HepG2 (cell line): ENCODE data around the gene CACNB4. TPM values are rescaled to one million over a fixed set of nuclear protein-coding genes. Genes with fewer than 3 reads are reported as not detected.

ENCODE experiments used
- ARHGAP35 ChIP-seq: sonication (generic); formaldehyde crosslinking; IDR thresholded peaks from 2 replicates; pipeline ENCODE4 v1.9.0; 2022; ENCODE audit warnings: mild to moderate bottlenecking, inconsistent platforms, moderate library complexity, missing genetic modification reagents, borderline replicate concordance
- FOXO1 ChIP-seq: sonication (generic); formaldehyde crosslinking; IDR thresholded peaks from 2 replicates; pipeline ENCODE4 v1.4.0; 2020; ENCODE audit warnings: missing genetic modification reagents
- HMG20A ChIP-seq: IDR thresholded peaks from 2 replicates; pipeline ENCODE4 v1.6.1; 2016; ENCODE audit warnings: borderline replicate concordance
- HNRNPL ChIP-seq: fragments of 200-400 bp; formaldehyde crosslinking; IDR thresholded peaks from 2 replicates; pipeline ENCODE4 v1.6.1; 2017; ENCODE audit warnings: mild to moderate bottlenecking, low read depth, low read length
- JUNB ChIP-seq: sonication (generic); formaldehyde crosslinking; IDR thresholded peaks from 2 replicates; pipeline ENCODE4 v1.8.0; 2022; ENCODE audit warnings: missing genetic modification reagents, mild to moderate bottlenecking, borderline replicate concordance
- MEIS2 ChIP-seq: sonication (generic); formaldehyde crosslinking; IDR thresholded peaks from 2 replicates; pipeline ENCODE4 v1.9.0; 2021; ENCODE audit warnings: mild to moderate bottlenecking, missing genetic modification reagents
- NFIB ChIP-seq: sonication (generic); formaldehyde crosslinking; IDR thresholded peaks from 2 replicates; pipeline ENCODE4 v1.9.0; 2021; ENCODE audit warnings: missing genetic modification reagents, mild to moderate bottlenecking, borderline replicate concordance
- PITX1 ChIP-seq: sonication (generic); formaldehyde crosslinking; IDR thresholded peaks from 2 replicates; pipeline ENCODE4 v1.5.1; 2020; ENCODE audit warnings: mild to moderate bottlenecking, missing genetic modification reagents
- THYN1 ChIP-seq: sonication (generic); formaldehyde crosslinking; IDR thresholded peaks from 2 replicates; pipeline ENCODE4 v1.8.1; 2023; ENCODE audit warnings: low read depth, mild to moderate bottlenecking, moderate library complexity, missing genetic modification reagents, borderline replicate concordance
- YY1 ChIP-seq: IDR thresholded peaks from 2 replicates; pipeline ENCODE4 v1.6.1; 2011; ENCODE audit warnings: low read length, low read depth, moderate library complexity, mild to moderate bottlenecking; ENCODE audit not compliant: insufficient read depth, insufficient replicate concordance
- ZBTB7B ChIP-seq: sonication (generic); formaldehyde crosslinking; IDR thresholded peaks from 2 replicates; pipeline ENCODE4 v1.4.0; 2020; ENCODE audit warnings: missing genetic modification reagents
- ZNF263 ChIP-seq: sonication (generic); formaldehyde crosslinking; IDR thresholded peaks from 2 replicates; pipeline ENCODE4 v1.4.0; 2020; ENCODE audit warnings: missing genetic modification reagents
- ZNF672 ChIP-seq: sonication (generic); formaldehyde crosslinking; IDR thresholded peaks from 2 replicates; pipeline ENCODE4 v1.8.1; 2022; ENCODE audit warnings: missing genetic modification reagents
- ZNF788 ChIP-seq: sonication (generic); formaldehyde crosslinking; IDR thresholded peaks from 2 replicates; pipeline ENCODE4 v1.5.0; 2020; ENCODE audit warnings: mild to moderate bottlenecking, missing genetic modification reagents, borderline replicate concordance
- polyA plus RNA-seq, 8 experiments: library from polyadenylated mRNA; depleted of rRNA in 3 of 8; stranded (reverse) in 7 of 8; unstranded in 1 of 8; fragments of >200 nt; fragmentation: Illumina TruSeq in 4 of 8; extraction: Trizol in 4 of 8; gene quantifications; 2 replicates each; pipeline versions ENCODE4 v1.2.1 to v1.2.3, GENCODE V29; 2011 to 2016; ENCODE audit warnings: low read depth in 4 of 8, missing spikeins in 1 of 8, mixed read lengths in 1 of 8; ENCODE audit not compliant: insufficient read depth in 1 of 8
- total RNA-seq, 5 experiments: library from RNA; depleted of rRNA; stranded (reverse); fragments of >200 nt; fragmentation: Illumina TruSeq; extraction: Trizol; gene quantifications; 2 replicates each; pipeline ENCODE4 v1.2.3, GENCODE V29; 2016; ENCODE audit warnings: low read depth in 1 of 5
- TF ChIP-seq, protein P1 (sequence below): sonication (generic); formaldehyde crosslinking; IDR thresholded peaks from 2 replicates; pipeline ENCODE4 v1.4.0; 2020; ENCODE audit warnings: missing genetic modification reagents
- TF ChIP-seq, protein P2 (sequence below): sonication (generic); formaldehyde crosslinking; IDR thresholded peaks from 2 replicates; pipeline ENCODE4 v1.4.0; 2020; ENCODE audit warnings: mild to moderate bottlenecking, missing genetic modification reagents, borderline replicate concordance
- TF ChIP-seq, protein P3 (sequence below): sonication (generic); formaldehyde crosslinking; IDR thresholded peaks from 2 replicates; pipeline ENCODE4; 2020; ENCODE audit warnings: missing genetic modification reagents, mild to moderate bottlenecking, borderline replicate concordance
- TF ChIP-seq, protein P4 (sequence below): sonication (generic); formaldehyde crosslinking; conservative IDR thresholded peaks from 2 replicates; pipeline ENCODE4 v1.8.0; 2022; ENCODE audit warnings: low read depth, missing genetic modification reagents
- TF ChIP-seq, protein P5 (sequence below): IDR thresholded peaks from 2 replicates; pipeline ENCODE4 v1.6.1; 2016

Gene CACNB4
- total and polyA plus RNA-seq, 2 of the 13 experiments (the other 11 are each of a cell fraction or from before 2014, with no cell fraction given): 5.1 to 14.3 TPM

DNA sequence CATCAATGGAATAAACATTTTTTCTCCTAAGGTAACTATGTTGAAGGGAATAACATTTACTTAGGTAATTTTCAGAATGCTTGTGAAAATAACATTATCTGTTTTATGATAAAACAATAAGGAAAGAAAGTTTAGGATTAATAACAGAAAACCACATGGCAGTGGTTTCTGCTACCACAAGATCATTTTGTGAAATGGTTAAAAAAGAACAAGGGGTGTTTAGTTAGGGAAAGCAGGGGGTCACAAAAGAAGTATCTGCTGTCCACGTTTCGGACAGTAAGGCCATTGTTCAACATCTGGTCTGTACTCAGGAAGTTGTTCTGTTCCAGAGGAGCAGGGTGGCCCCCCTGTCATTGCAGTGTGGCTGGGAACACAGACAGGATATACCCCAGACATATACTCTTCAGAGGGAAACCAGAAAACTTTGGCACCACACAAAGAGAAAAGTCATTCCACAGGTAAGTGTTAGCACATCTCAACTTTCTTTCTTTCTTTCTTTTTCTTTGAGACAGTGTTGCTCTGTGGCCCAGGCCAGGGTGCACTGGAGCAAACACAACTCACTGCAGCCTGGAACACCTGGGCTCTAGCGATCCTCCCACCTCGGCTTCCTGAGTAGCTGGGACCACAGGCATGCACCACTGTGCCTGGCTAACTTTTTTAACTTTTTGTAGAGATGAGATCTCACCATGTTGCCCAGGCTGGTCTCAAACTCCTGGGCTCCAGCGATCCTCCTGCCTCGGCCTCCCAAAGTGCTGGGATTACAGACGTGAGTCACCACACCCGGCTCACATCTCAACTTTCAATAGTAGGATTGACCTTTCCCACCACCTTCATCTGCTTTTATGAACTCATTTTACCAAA lies 255.8 kb downstream of the CACNB4 start (continued):
- TF ChIP-seq YY1: peak; percentile 12
- peak; percentile 80 for TF ChIP-seq ZBTB7B (CRISPR knock-in tag)
- no peak for TF ChIP-seq JUNB (CRISPR knock-in tag)
- TF ChIP-seq HMG20A (CRISPR knock-in tag): peak; percentile 76; the same call in 1 of the 2 replicates
- TF ChIP-seq, protein P1, sequence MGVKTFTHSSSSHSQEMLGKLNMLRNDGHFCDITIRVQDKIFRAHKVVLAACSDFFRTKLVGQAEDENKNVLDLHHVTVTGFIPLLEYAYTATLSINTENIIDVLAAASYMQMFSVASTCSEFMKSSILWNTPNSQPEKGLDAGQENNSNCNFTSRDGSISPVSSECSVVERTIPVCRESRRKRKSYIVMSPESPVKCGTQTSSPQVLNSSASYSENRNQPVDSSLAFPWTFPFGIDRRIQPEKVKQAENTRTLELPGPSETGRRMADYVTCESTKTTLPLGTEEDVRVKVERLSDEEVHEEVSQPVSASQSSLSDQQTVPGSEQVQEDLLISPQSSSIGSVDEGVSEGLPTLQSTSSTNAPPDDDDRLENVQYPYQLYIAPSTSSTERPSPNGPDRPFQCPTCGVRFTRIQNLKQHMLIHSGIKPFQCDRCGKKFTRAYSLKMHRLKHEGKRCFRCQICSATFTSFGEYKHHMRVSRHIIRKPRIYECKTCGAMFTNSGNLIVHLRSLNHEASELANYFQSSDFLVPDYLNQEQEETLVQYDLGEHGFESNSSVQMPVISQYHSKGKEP (CRISPR knock-in tag): no peak
- TF ChIP-seq MEIS2 (CRISPR knock-in tag): no peak
- TF ChIP-seq, protein P2, sequence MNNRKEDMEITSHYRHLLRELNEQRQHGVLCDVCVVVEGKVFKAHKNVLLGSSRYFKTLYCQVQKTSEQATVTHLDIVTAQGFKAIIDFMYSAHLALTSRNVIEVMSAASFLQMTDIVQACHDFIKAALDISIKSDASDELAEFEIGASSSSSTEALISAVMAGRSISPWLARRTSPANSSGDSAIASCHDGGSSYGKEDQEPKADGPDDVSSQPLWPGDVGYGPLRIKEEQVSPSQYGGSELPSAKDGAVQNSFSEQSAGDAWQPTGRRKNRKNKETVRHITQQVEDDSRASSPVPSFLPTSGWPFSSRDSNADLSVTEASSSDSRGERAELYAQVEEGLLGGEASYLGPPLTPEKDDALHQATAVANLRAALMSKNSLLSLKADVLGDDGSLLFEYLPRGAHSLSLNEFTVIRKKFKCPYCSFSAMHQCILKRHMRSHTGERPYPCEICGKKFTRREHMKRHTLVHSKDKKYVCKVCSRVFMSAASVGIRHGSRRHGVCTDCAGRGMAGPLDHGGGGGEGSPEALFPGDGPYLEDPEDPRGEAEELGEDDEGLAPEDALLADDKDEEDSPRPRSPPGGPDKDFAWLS: no peak
- no peak for TF ChIP-seq NFIB (CRISPR knock-in tag)
- TF ChIP-seq PITX1 (CRISPR knock-in tag): peak; percentile 62; the same call in 1 of the 2 replicates
- TF ChIP-seq, protein P3, sequence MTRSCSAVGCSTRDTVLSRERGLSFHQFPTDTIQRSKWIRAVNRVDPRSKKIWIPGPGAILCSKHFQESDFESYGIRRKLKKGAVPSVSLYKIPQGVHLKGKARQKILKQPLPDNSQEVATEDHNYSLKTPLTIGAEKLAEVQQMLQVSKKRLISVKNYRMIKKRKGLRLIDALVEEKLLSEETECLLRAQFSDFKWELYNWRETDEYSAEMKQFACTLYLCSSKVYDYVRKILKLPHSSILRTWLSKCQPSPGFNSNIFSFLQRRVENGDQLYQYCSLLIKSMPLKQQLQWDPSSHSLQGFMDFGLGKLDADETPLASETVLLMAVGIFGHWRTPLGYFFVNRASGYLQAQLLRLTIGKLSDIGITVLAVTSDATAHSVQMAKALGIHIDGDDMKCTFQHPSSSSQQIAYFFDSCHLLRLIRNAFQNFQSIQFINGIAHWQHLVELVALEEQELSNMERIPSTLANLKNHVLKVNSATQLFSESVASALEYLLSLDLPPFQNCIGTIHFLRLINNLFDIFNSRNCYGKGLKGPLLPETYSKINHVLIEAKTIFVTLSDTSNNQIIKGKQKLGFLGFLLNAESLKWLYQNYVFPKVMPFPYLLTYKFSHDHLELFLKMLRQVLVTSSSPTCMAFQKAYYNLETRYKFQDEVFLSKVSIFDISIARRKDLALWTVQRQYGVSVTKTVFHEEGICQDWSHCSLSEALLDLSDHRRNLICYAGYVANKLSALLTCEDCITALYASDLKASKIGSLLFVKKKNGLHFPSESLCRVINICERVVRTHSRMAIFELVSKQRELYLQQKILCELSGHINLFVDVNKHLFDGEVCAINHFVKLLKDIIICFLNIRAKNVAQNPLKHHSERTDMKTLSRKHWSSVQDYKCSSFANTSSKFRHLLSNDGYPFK (CRISPR knock-in tag): no peak
- TF ChIP-seq THYN1 (CRISPR knock-in tag): no peak
- TF ChIP-seq, protein P4, sequence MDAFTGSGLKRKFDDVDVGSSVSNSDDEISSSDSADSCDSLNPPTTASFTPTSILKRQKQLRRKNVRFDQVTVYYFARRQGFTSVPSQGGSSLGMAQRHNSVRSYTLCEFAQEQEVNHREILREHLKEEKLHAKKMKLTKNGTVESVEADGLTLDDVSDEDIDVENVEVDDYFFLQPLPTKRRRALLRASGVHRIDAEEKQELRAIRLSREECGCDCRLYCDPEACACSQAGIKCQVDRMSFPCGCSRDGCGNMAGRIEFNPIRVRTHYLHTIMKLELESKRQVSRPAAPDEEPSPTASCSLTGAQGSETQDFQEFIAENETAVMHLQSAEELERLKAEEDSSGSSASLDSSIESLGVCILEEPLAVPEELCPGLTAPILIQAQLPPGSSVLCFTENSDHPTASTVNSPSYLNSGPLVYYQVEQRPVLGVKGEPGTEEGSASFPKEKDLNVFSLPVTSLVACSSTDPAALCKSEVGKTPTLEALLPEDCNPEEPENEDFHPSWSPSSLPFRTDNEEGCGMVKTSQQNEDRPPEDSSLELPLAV (CRISPR knock-in tag): no peak
- 0 out of 2 replicates have a peak, but pooled peaks have one; percentile 16 for TF ChIP-seq ZNF263 (CRISPR knock-in tag)
- TF ChIP-seq, protein P5, sequence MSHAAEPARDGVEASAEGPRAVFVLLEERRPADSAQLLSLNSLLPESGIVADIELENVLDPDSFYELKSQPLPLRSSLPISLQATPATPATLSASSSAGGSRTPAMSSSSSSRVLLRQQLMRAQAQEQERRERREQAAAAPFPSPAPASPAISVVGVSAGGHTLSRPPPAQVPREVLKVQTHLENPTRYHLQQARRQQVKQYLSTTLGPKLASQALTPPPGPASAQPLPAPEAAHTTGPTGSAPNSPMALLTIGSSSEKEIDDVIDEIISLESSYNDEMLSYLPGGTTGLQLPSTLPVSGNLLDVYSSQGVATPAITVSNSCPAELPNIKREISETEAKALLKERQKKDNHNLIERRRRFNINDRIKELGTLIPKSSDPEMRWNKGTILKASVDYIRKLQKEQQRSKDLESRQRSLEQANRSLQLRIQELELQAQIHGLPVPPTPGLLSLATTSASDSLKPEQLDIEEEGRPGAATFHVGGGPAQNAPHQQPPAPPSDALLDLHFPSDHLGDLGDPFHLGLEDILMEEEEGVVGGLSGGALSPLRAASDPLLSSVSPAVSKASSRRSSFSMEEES (CRISPR knock-in tag): 0 out of 2 replicates have a peak, but pooled peaks have one; percentile 18
- peak; percentile 71 for TF ChIP-seq FOXO1 (CRISPR knock-in tag)
- TF ChIP-seq ARHGAP35: no peak
- TF ChIP-seq ZNF672 (CRISPR knock-in tag): no peak
- no peak for TF ChIP-seq HNRNPL
- no peak for TF ChIP-seq ZNF788 (CRISPR knock-in tag)
